ENCODE measurements around the gene EFEMP1. TPM values are rescaled to one million over a fixed set of nuclear protein-coding genes. Genes with fewer than 3 reads are reported as not detected.

The EFEMP1 gene
- total RNA-seq, 4 donors from 2014 or later, result 113 to 253 (median 137) TPM

DNA sequence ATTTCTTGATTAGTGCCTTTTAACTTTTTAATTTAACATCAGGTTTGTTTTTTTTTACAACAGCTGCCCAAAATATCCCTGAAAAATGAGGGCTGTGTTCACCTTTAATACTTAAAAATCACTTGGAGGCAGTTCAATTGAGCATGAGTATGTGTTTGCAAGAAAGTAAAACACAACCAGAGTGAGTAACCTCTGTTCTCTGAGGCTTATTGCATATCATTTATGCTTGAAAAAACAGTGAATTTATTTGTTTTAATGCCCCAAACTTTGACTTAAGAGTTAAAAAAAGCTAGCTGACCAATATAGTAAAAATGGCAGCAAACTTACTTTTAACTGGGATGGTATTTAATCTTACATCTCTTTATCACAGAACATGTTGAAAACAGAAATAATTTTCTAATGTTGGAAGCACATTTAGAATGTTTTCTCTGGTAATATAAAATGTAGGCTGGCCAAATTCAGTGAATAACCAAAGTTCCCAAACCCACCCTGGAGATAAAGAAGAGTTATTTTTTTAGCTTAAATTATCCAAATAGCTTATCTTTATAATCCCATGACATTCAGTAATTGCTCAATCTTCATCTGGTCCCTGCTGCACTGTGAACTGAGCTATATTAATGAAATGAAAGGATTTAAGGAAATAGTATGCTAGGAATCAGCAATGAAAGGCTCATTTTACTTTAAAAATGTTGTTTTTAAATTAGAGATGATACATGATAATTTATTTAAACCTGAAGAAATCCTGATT is 24.8 kb upstream of the EFEMP1 start:
- TF ChIP-seq, protein P1, sequence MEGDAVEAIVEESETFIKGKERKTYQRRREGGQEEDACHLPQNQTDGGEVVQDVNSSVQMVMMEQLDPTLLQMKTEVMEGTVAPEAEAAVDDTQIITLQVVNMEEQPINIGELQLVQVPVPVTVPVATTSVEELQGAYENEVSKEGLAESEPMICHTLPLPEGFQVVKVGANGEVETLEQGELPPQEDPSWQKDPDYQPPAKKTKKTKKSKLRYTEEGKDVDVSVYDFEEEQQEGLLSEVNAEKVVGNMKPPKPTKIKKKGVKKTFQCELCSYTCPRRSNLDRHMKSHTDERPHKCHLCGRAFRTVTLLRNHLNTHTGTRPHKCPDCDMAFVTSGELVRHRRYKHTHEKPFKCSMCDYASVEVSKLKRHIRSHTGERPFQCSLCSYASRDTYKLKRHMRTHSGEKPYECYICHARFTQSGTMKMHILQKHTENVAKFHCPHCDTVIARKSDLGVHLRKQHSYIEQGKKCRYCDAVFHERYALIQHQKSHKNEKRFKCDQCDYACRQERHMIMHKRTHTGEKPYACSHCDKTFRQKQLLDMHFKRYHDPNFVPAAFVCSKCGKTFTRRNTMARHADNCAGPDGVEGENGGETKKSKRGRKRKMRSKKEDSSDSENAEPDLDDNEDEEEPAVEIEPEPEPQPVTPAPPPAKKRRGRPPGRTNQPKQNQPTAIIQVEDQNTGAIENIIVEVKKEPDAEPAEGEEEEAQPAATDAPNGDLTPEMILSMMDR (IDR thresholded peaks at IDR 0.05), result no peak
- no peak for TF ChIP-seq EP300 (IDR thresholded peaks at IDR 0.05)
- no peak for TF ChIP-seq POLR2A (IDR thresholded peaks at IDR 0.05)
- H3K9me3 ChIP-seq, result no peaks in the 10 kb centered on the region
- H3K4me1 ChIP-seq, result peaks cover 0 to 17% (median 0%) of the 10 kb centered on the region in 4 donors
- H3K27ac ChIP-seq, result no peak overlapping the region
- DNase-seq (ENCODE audit: low spot score in 2 of 2), result no peak
- no peak overlapping the region for H3K4me3 ChIP-seq
- no peaks in the 10 kb centered on the region for H3K27me3 ChIP-seq
- H3K36me3 ChIP-seq, result no peaks in the 10 kb centered on the region

DNA sequence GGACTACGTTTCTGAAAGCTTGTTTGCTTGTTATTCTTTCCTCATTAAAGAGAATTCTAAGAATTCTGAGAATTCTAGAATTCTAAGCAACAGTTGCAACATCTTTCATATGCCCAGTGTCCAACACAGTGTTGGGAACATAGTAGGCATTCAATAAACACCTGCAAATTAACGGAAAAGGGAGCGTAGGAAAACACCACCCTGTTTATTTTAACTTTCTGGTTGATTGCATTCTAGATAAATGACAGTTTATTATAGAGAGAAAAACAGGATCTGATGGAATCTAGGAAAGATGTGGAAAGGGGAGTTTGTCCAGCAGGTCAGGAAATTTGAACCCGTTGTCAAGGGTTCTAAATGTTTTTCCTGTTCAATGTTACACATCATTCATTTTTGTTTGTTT is 24.2 kb upstream of the EFEMP1 start:
- no peak for DNase-seq (ENCODE audit: low spot score in 2 of 2)
- H3K36me3 ChIP-seq, result no peaks in the 10 kb centered on the region
- 56 to 65% methylated on average over 4 of the region's 4 CpGs for WGBS, 2 donors
- no peak overlapping the region for H3K4me3 ChIP-seq
- H3K9me3 ChIP-seq, result no peaks in the 10 kb centered on the region
- no peaks in the 10 kb centered on the region for H3K27me3 ChIP-seq
- TF ChIP-seq EP300 (IDR thresholded peaks at IDR 0.05) (no peak), POLR2A (IDR thresholded peaks at IDR 0.05) (no peak)
- TF ChIP-seq, protein P1 (IDR thresholded peaks at IDR 0.05), result no peak
- peaks cover 0 to 16% (median 0%) of the 10 kb centered on the region in 4 donors for H3K4me1 ChIP-seq
- no peak overlapping the region for H3K27ac ChIP-seq

DNA sequence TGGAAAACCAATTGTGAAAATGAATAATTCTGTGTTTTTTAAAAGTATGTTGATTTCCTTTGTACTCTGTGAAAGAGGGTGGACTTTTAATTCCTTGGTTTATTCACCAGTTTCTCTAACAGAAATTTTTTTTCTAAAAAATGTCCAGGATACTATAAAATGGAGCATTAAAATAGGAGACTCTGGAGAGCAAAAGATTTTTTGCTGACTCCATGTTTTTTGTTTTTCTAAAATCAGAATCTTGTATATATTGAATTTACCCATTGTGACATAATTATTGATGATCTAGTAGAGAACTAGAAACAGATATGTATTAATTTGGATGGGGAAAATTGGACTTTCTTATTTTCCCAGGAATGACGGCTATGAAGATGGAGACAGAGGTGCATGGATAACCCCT is 23.2 kb upstream of the EFEMP1 start:
- 95 to 100% methylated on average over 1 of the region's 1 CpG for WGBS, 2 donors
- Histone ChIP-seq H3K27ac (no peak overlapping the region), H3K9me3 (no peaks in the 10 kb centered on the region), H3K4me3 (no peak overlapping the region), H3K27me3 (no peaks in the 10 kb centered on the region), H3K36me3 (no peaks in the 10 kb centered on the region), H3K4me1 (peaks cover 0 to 16% (median 0%) of the 10 kb centered on the region in 4 donors)
- TF ChIP-seq, protein P1 (IDR thresholded peaks at IDR 0.05), result no peak
- no peak for TF ChIP-seq POLR2A (IDR thresholded peaks at IDR 0.05)
- TF ChIP-seq EP300 (IDR thresholded peaks at IDR 0.05), result no peak
- no peak for DNase-seq (ENCODE audit: low spot score in 2 of 2)

DNA sequence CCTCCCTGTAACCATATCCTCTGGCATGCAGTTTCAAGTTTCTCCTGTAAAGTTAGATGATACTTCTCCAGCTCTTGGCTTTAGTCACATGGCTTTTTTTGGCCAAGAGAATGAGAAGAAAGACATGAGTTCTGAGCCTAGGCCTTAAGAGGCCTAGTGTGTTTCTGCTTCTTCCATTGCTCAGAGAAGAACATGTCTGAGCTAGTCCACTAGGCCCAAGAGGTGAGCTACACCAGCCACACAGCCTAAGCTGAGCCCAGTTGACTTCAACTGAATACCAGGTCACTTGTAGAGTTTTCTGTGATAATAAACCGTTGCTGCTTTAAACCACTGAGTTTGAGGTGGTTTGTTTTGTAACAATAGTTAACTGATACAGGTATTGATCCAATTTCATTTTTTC is 19.9 kb upstream of the EFEMP1 start:
- no peak for TF ChIP-seq POLR2A (IDR thresholded peaks at IDR 0.05)
- 67 to 100% methylated on average over 1 of the region's 1 CpG for WGBS, 2 donors
- Histone ChIP-seq H3K27ac (no peak overlapping the region), H3K9me3 (no peaks in the 10 kb centered on the region), H3K27me3 (no peaks in the 10 kb centered on the region), H3K36me3 (no peaks in the 10 kb centered on the region), H3K4me1 (peaks cover 0 to 10% (median 0%) of the 10 kb centered on the region in 4 donors), H3K4me3 (no peak overlapping the region)
- DNase-seq (ENCODE audit: low spot score in 2 of 2), result no peak

DNA sequence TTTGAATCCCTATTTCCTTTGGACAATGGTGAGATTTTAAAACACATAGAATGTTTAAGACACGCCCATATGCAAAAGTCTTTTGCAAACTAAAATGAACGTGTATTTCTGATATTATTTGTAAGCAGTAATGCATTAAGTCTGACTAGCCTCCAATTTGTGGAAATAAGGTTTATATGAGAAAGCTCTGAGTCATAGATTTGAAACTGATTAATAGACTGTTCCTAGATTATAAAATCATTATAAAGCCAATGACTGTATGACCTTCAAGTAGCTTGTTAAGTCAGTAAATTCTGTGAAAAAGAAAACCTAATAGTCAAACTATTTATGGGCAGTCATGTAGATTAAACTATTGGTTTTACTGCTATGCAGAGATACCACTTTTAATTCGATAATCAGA is 12.8 kb upstream of the EFEMP1 start:
- WGBS, 2 donors, result 71 to 72% methylated on average over 3 of the region's 3 CpGs
- no peak for DNase-seq (ENCODE audit: low spot score in 2 of 2)
- no peaks in the 10 kb centered on the region for H3K27me3 ChIP-seq
- H3K4me3 ChIP-seq, result no peak overlapping the region
- H3K36me3 ChIP-seq, result no peaks in the 10 kb centered on the region
- H3K27ac ChIP-seq, result no peak overlapping the region
- no peaks in the 10 kb centered on the region for H3K9me3 ChIP-seq
- no peaks in the 10 kb centered on the region for H3K4me1 ChIP-seq
- TF ChIP-seq, protein P1 (IDR thresholded peaks at IDR 0.05), result no peak

Measured in tibial nerve (tissue), 4 donors.